Suprapubic skin (tissue), 4 donors: ENCODE results near the gene SLC22A14. TPM values are rescaled to one million over a fixed set of nuclear protein-coding genes. Genes with fewer than 3 reads are reported as not detected.
A peak's percentile ranks its signal among the peaks of the same experiment; 100 is the strongest.

Experiments used
- DNase-seq, 2 donors: peaks; one replicate each; pipeline ENCODE4 v3.0.0-alpha.2; 2019; ENCODE audit warnings: low spot score in 2 of 2
- H3K27ac ChIP-seq: fragments of 200-600 bp; sonication (generic); one replicate; pipeline ENCODE4 v1.5.1; 2019
- H3K27me3 ChIP-seq: fragments of 200-600 bp; sonication (generic); one replicate; pipeline ENCODE4 v1.5.1; 2019
- H3K36me3 ChIP-seq: fragments of 200-600 bp; sonication (generic); one replicate; pipeline ENCODE4 v1.5.1; 2019
- H3K4me1 ChIP-seq: fragments of 200-600 bp; sonication (generic); one replicate; pipeline ENCODE4 v1.5.1; 2019
- H3K4me3 ChIP-seq: fragments of 200-600 bp; sonication (generic); one replicate; pipeline ENCODE4 v1.5.1; 2019; ENCODE audit warnings: mild to moderate bottlenecking
- H3K9me3 ChIP-seq: fragments of 200-600 bp; sonication (generic); one replicate; pipeline ENCODE4 v1.5.1; 2019
- CTCF ChIP-seq, 2 donors: fragments of 200-600 bp in 1 of 2; fragments of 450-650 bp in 1 of 2; sonication (generic) in 1 of 2; IDR thresholded peaks; one replicate each; pipeline ENCODE4 v1.5.1; 2016 to 2019; ENCODE audit warnings: antibody characterized with exemption in 2 of 2, mild to moderate bottlenecking in 1 of 2, moderate library complexity in 1 of 2
- EP300 ChIP-seq: sonication (generic); formaldehyde crosslinking; IDR thresholded peaks from one replicate; pipeline ENCODE4 v1.6.1; 2017; ENCODE audit warnings: antibody characterized with exemption
- POLR2A ChIP-seq, 2 donors: fragments of 450-650 bp; IDR thresholded peaks; one replicate each; pipeline ENCODE4 v1.6.1; 2017; ENCODE audit warnings: antibody characterized with exemption in 2 of 2, mild to moderate bottlenecking in 2 of 2, moderate library complexity in 2 of 2
- POLR2AphosphoS5 ChIP-seq, 3 donors: sonication (generic); formaldehyde crosslinking; IDR thresholded peaks; one replicate each; pipeline ENCODE4 v1.6.1; 2017; ENCODE audit warnings: antibody characterized with exemption in 3 of 3
- WGBS: methylation state at CpG from one replicate; pipeline ENCODE4 v1.1.5; 2018; 5-methylcytosine and 5-hydroxymethylcytosine counted together
- total RNA-seq, 4 donors: library from RNA; depleted of rRNA; stranded (reverse); fragments of >200 nt; gene quantifications; one replicate each; pipeline ENCODE4 v1.1.0, GENCODE V29; 2016

Gene SLC22A14
- total RNA-seq, 4 donors from 2014 or later = 0.64 TPM; not detected in 3

- H3K27ac ChIP-seq = no peak overlapping the region
Observed at GRCh38 chr3:38365469-38366062, 83.5 kb downstream of the SLC22A14 start.

GRCh38 chr3:38366082-38366481 lies 84.0 kb downstream of the SLC22A14 start:
- WGBS = 81% methylated on average over 3 of the region's 3 CpGs
- H3K36me3 ChIP-seq = peaks cover 28% of the 10 kb centered on the region
- no peak for TF ChIP-seq EP300
- no peak for TF ChIP-seq POLR2A (IDR thresholded peaks at IDR 0.05)
- no peak for TF ChIP-seq POLR2AphosphoS5 (IDR thresholded peaks at IDR 0.05)
- TF ChIP-seq CTCF (IDR thresholded peaks at IDR 0.05) = no peak
- H3K4me1 ChIP-seq = no peaks in the 10 kb centered on the region
- H3K27me3 ChIP-seq = no peaks in the 10 kb centered on the region
- DNase-seq = no peak
- H3K4me3 ChIP-seq = no peak overlapping the region
- no peak overlapping the region for H3K27ac ChIP-seq
- H3K9me3 ChIP-seq = no peaks in the 10 kb centered on the region

More at GRCh38 chr3:38365469-38366062, 83.5 kb downstream of the SLC22A14 start:
- TF ChIP-seq POLR2AphosphoS5 (IDR thresholded peaks at IDR 0.05) = no peak
- TF ChIP-seq EP300 = no peak
- no peak for TF ChIP-seq POLR2A (IDR thresholded peaks at IDR 0.05)
- TF ChIP-seq CTCF (IDR thresholded peaks at IDR 0.05) = no peak
- 96% methylated on average over 10 of the region's 13 CpGs for WGBS
- Histone ChIP-seq H3K27me3 (no peaks in the 10 kb centered on the region), H3K36me3 (peaks cover 24% of the 10 kb centered on the region), H3K4me3 (no peak overlapping the region), H3K4me1 (no peaks in the 10 kb centered on the region), H3K9me3 (no peaks in the 10 kb centered on the region)
- DNase-seq = peak in 1 of 2 donors; percentile 73

DNA sequence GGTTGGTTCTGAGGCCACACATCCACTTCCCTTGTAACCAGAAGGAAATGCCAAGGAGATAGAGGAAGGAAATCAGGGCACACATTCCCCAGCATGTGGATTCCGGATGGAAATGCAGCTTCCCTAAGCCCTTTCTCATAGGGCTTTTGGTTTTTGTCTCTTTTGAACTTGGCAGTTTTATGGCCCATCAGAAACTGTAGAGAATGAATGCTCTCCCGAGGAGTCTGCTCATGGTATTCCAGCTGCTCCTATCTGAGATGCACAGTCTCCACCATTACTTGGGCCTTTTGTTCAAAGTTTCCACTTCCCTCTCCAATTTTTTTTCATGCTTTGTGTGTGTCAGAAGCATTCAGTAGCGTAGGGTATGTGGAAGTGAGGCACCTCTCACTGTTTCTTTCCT lies 85.7 kb downstream of the SLC22A14 start:
- H3K4me1 ChIP-seq = peaks cover 6% of the 10 kb centered on the region
- no peak overlapping the region for H3K27ac ChIP-seq
- H3K9me3 ChIP-seq = no peaks in the 10 kb centered on the region
- 80% methylated on average over 3 of the region's 3 CpGs for WGBS
- H3K36me3 ChIP-seq = peaks cover 27% of the 10 kb centered on the region
- peak in 1 of 2 donors; percentile 7 for DNase-seq
- H3K27me3 ChIP-seq = no peaks in the 10 kb centered on the region
- TF ChIP-seq EP300 = no peak
- H3K4me3 ChIP-seq = no peak overlapping the region

Other genes starting within 250 kb of the SLC22A14 start
- 1 to 10 TPM in 1 of 4 donors, under 1 TPM in 3; 0.19 to 2.1 (median 0.50) TPM for gene DLEC1, start 243.1 kb upstream of the SLC22A14 start, total RNA-seq
- gene ACAA1, start 145.2 kb upstream of the SLC22A14 start, total RNA-seq = 10 to 100 TPM; 29.3 to 54.5 (median 51.4) TPM
- 10 to 100 TPM; 21.6 to 33.2 (median 28.1) TPM for gene MYD88, start 143.6 kb upstream of the SLC22A14 start, total RNA-seq
- 10 to 100 TPM; 25.4 to 37.4 (median 29.5) TPM for gene OXSR1, start 116.8 kb upstream of the SLC22A14 start, total RNA-seq
- gene SLC22A13, start 16.5 kb upstream of the SLC22A14 start, total RNA-seq = 1 to 10 TPM in 1 of 4 donors, under 1 TPM in 1, not detected in 2; 0.21 to 1.3 TPM
- gene XYLB, start 64.5 kb downstream of the SLC22A14 start, total RNA-seq = 1 to 10 TPM in 3 of 4 donors, under 1 TPM in 1; 0.76 to 3.4 (median 1.6) TPM
- 1 to 10 TPM; 1.1 to 8.9 (median 3.1) TPM for gene ACVR2B, start 171.6 kb downstream of the SLC22A14 start, total RNA-seq
- gene EXOG, start 214.0 kb downstream of the SLC22A14 start, total RNA-seq = 1 to 10 TPM; 1.4 to 3.9 (median 2.3) TPM